IMR-90 (cell line): Measurements from ENCODE around the gene SLC30A2. TPM values are rescaled to one million over a fixed set of nuclear protein-coding genes. Genes with fewer than 3 reads are reported as not detected.

Experiments
- ATAC-seq: fragments of 200-7000 bp; cut with Tn5 transposase; 2 replicates; pipeline ENCODE4 v1.9.1; 2020; ENCODE audit warnings: low read depth, mild to moderate bottlenecking, moderate library complexity
- BruUV-seq: library from RNA; stranded (reverse); fragments of 400-500 nt; replicated peaks from 2 replicates; lab custom pipeline; 2021; lab: Mats Ljungman, UMichigan
- CTCF ChIA-PET: fragments of 300-600 bp; formaldehyde crosslinking; extraction: SDS; loops from one replicate; lab custom pipeline; 2021; ENCODE audit warnings: antibody characterized with exemption; lab: Yijun Ruan, JAX
- POLR2A ChIA-PET: fragments of 300-600 bp; sonication (Branson Sonifier 250); formaldehyde crosslinking; loops from one replicate; lab custom pipeline; 2022; ENCODE audit warnings: antibody characterized with exemption; ENCODE audit not compliant: unreplicated experiment; lab: Charles Lee
- DNase-seq: peaks from one replicate; pipeline ENCODE4 v3.0.0; 2013
- H2AFZ ChIP-seq: replicated peaks from 2 replicates; pipeline ENCODE3; 2013; ENCODE audit warnings: low read length, mild to moderate bottlenecking; ENCODE audit not compliant: poor library complexity
- H2AK5ac ChIP-seq: 2 replicates; pipeline ENCODE4 v1.6.1; 2013; ENCODE audit warnings: low read depth, low read length, inconsistent platforms
- H2AK9ac ChIP-seq: replicated peaks from 2 replicates; pipeline ENCODE3; 2013; ENCODE audit warnings: mild to moderate bottlenecking, low read depth, low read length, moderate library complexity; ENCODE audit not compliant: poor library complexity
- H2BK120ac ChIP-seq: 2 replicates; pipeline ENCODE4 v1.6.1; 2013; ENCODE audit warnings: low read depth, low read length, inconsistent platforms
- H2BK15ac ChIP-seq: 3 replicates; pipeline ENCODE4 v1.6.1; 2013; ENCODE audit warnings: low read depth, low read length, inconsistent platforms
- H2BK20ac ChIP-seq: 2 replicates; pipeline ENCODE4 v1.6.1; 2013; ENCODE audit warnings: low read depth, mild to moderate bottlenecking, inconsistent platforms, low read length, moderate library complexity
- H2BK5ac ChIP-seq: 2 replicates; pipeline ENCODE4 v1.6.1; 2013; ENCODE audit warnings: mild to moderate bottlenecking, low read depth, low read length, inconsistent platforms; ENCODE audit not compliant: poor library complexity, severe bottlenecking
- H3K14ac ChIP-seq: replicated peaks from 2 replicates; pipeline ENCODE4 v1.6.1; 2013; ENCODE audit warnings: low read depth, low read length, inconsistent platforms
- H3K18ac ChIP-seq: 2 replicates; pipeline ENCODE4 v1.6.1; 2013; ENCODE audit warnings: low read depth, low read length, control low read depth
- H3K23ac ChIP-seq: 2 replicates; pipeline ENCODE4 v1.6.1; 2013; ENCODE audit warnings: low read depth, low read length, inconsistent platforms
- H3K27ac ChIP-seq: 2 replicates; pipeline ENCODE4 v1.5.1; 2013; ENCODE audit warnings: mild to moderate bottlenecking, control low read depth, low read length; ENCODE audit not compliant: insufficient read depth
- H3K27me3 ChIP-seq: 2 replicates; pipeline ENCODE4 v1.6.1; 2013; ENCODE audit warnings: low read length; ENCODE audit not compliant: control insufficient read depth, insufficient read depth
- H3K36me3 ChIP-seq: 2 replicates; pipeline ENCODE4 v1.6.1; 2013; ENCODE audit warnings: low read length, mixed read lengths; ENCODE audit not compliant: control insufficient read depth, insufficient read depth
- H3K4ac ChIP-seq: 2 replicates; pipeline ENCODE4 v1.6.1; 2013; ENCODE audit warnings: low read depth, low read length, inconsistent platforms
- H3K4me1 ChIP-seq: 2 replicates; pipeline ENCODE4 v1.6.1; 2013; ENCODE audit warnings: low read length, mixed read lengths; ENCODE audit not compliant: control insufficient read depth, insufficient read depth
- H3K4me2 ChIP-seq: 2 replicates; pipeline ENCODE4 v1.6.1; 2013; ENCODE audit warnings: low read depth, mild to moderate bottlenecking, control low read depth, low read length, moderate library complexity
- H3K4me3 ChIP-seq: 2 replicates; pipeline ENCODE4 v1.5.1; 2013; ENCODE audit warnings: low read depth, mild to moderate bottlenecking, control low read depth, low read length, moderate library complexity; ENCODE audit not compliant: insufficient read depth
- H3K56ac ChIP-seq: 2 replicates; pipeline ENCODE4 v1.6.1; 2013; ENCODE audit warnings: low read length, inconsistent platforms; ENCODE audit not compliant: insufficient read depth; ENCODE audit errors: extremely low read depth
- H3K79me1 ChIP-seq, 2 experiments: 2 replicates each; pipeline ENCODE4 v1.6.1; 2013; ENCODE audit warnings: low read length in 2 of 2, inconsistent platforms in 1 of 2, low read depth in 1 of 2
- H3K9ac ChIP-seq: 2 replicates; pipeline ENCODE4 v1.6.1; 2013; ENCODE audit warnings: low read depth, low read length, control low read depth
- H3K9me1 ChIP-seq: 2 replicates; pipeline ENCODE4 v1.6.1; 2013; ENCODE audit warnings: low read length, inconsistent platforms; ENCODE audit not compliant: insufficient read depth
- H3K9me3 ChIP-seq: 2 replicates; pipeline ENCODE4 v1.6.1; 2013; ENCODE audit warnings: low read length; ENCODE audit not compliant: control insufficient read depth, insufficient read depth
- H4K20me1 ChIP-seq: 2 replicates; pipeline ENCODE4 v1.6.1; 2013; ENCODE audit warnings: low read length, inconsistent platforms; ENCODE audit not compliant: insufficient read depth
- H4K5ac ChIP-seq: 2 replicates; pipeline ENCODE4 v1.6.1; 2013; ENCODE audit warnings: mild to moderate bottlenecking, low read depth, low read length, control low read depth
- H4K8ac ChIP-seq, 2 experiments: 2 replicates each; pipeline ENCODE4 v1.6.1; 2013; ENCODE audit warnings: low read depth in 2 of 2, low read length in 2 of 2, control low read depth in 1 of 2, inconsistent platforms in 1 of 2
- H4K91ac ChIP-seq: 2 replicates; pipeline ENCODE4 v1.6.1; 2013; ENCODE audit warnings: low read depth, low read length, inconsistent platforms; ENCODE audit not compliant: insufficient read depth
- FOS ChIP-seq: fragments of 150-350 bp; IDR thresholded peaks from 2 replicates; pipeline ENCODE4 v1.6.1; 2016; ENCODE audit warnings: low read depth, low read length
- MAZ ChIP-seq: IDR thresholded peaks from 2 replicates; pipeline ENCODE4 v1.6.1; 2012; ENCODE audit warnings: low read depth, mild to moderate bottlenecking, low read length, improper control_type of control experiment, moderate library complexity, borderline replicate concordance
- NFE2L2 ChIP-seq: fragments of 150-350 bp; IDR thresholded peaks from 2 replicates; pipeline ENCODE4 v1.6.1; 2016; ENCODE audit warnings: low read depth, mild to moderate bottlenecking, low read length
- WGBS, 2 experiments: methylation state at CpG; one replicate each; pipeline versions ENCODE4 v1.1.5 to v1.1.7; 2013; ENCODE audit warnings: missing lambda C conversion rate in 2 of 2; ENCODE audit not compliant: insufficient read length in 1 of 2; ENCODE audit errors: extremely low coverage in 2 of 2; 5-methylcytosine and 5-hydroxymethylcytosine counted together
- dilution Hi-C: fragments of 300-500 bp; cut with HindIII; formaldehyde crosslinking; loops from one replicate; pipeline ENCODE4 v1.14.3; 2018; ENCODE audit warnings: low sequenced_read_pairs; ENCODE audit not compliant: unreplicated experiment
- in situ Hi-C: fragments of 300-500 bp; cut with MboI; formaldehyde crosslinking; loops from 3 replicates; pipeline ENCODE4 v1.14.3; 2019; ENCODE audit warnings: low sequenced_read_pairs, inconsistent platforms, mixed read lengths
- intact Hi-C: fragments of 100-400 bp; cut with micrococcal nuclease; formaldehyde crosslinking; loops from 2 replicates; pipeline ENCODE4 v1.10.0; 2022
- polyA plus RNA-seq, 3 experiments: library from polyadenylated mRNA; depleted of rRNA; stranded (reverse); fragments of >200 nt; gene quantifications; 2 replicates each; pipeline ENCODE4 v1.2.3, GENCODE V29; 2012; ENCODE audit warnings: low replicate concordance in 1 of 3
- total RNA-seq: library from RNA; depleted of rRNA; stranded (reverse); fragments of >200 nt; gene quantifications from 2 replicates; pipeline ENCODE4 v1.2.3, GENCODE V29; 2012

SLC30A2 gene
- total and polyA plus RNA-seq, 2 of the 4 experiments (the other 2 are of a cell fraction) = not detected

DNA sequence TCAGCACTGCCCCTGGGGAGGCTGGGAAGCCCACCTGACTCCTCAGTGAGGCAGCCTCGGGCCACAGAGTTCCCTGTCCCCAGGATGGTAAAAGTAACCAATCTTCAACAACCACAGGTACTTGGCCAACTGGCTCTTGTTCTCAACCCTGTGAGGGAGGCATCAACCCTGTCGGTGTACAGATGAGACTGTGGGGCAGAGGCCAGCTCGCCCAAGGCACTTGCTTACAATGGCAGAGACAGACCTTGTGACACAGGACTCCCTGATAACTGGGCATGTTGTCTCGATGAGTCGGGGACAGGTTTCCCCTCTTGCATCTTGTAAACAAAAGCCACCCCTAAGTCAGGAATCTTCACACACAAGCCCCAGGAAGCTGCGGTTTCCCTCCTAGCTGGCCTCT lies 8.0 kb downstream of the SLC30A2 start:
- intact Hi-C loops = loop anchor here (2.0 to 5.0 kb wide), 3 partner anchors 239 to 353 kb away; no protein-coding TSS in a partner anchor
- CTCF ChIA-PET = no interaction called here
- H3K56ac ChIP-seq = no peak overlapping the region

More for the DNA sequence above, 8.0 kb downstream of the SLC30A2 start:
- H3K4me2 ChIP-seq = no peak overlapping the region
- no peak overlapping the region for H3K27ac ChIP-seq
- H4K91ac ChIP-seq = no peak overlapping the region
- dilution Hi-C loops = no loop called here
- no peak overlapping the region for H2AK9ac ChIP-seq
- H3K4me1 ChIP-seq = peaks cover 6% of the 10 kb centered on the region
- H4K5ac ChIP-seq = no peak overlapping the region
- H3K9me3 ChIP-seq = no peaks in the 10 kb centered on the region
- no peak overlapping the region for H3K14ac ChIP-seq
- no peak overlapping the region for H3K9ac ChIP-seq
- no peaks in the 10 kb centered on the region for H3K36me3 ChIP-seq
- H4K20me1 ChIP-seq = no peaks in the 10 kb centered on the region
- no peak overlapping the region for H2AK5ac ChIP-seq
- BruUV-seq = no TSS peak
- H2BK120ac ChIP-seq = no peak overlapping the region
- in situ Hi-C loops = no loop called here
- no peak overlapping the region for H2BK5ac ChIP-seq
- no peak overlapping the region for H4K8ac ChIP-seq
- H3K79me1 ChIP-seq = no peaks in the 10 kb centered on the region
- no peak overlapping the region for H3K4ac ChIP-seq
- no peak overlapping the region for H3K4me3 ChIP-seq
- H2BK20ac ChIP-seq = no peak overlapping the region
- TF ChIP-seq NFE2L2 (no peak), MAZ (no peak), FOS (no peak)
- DNase-seq (no peak), ATAC-seq (no peak)
- peaks cover 31% of the 10 kb centered on the region for H3K27me3 ChIP-seq
- 0 out of 2 replicates have a peak, but pooled peaks cover 3% of the 10 kb centered on the region for H3K9me1 ChIP-seq
- H2BK15ac ChIP-seq = no peak overlapping the region
- WGBS, 2 experiments = 63% methylated on average over 2 of the region's 6 CpGs; no CpG with 5 or more reads in 1 of the 2 experiments
- no peak overlapping the region for H3K18ac ChIP-seq
- POLR2A ChIA-PET = no interaction called here
- H3K23ac ChIP-seq = no peak overlapping the region
- no peak overlapping the region for H2AFZ ChIP-seq
